Neural cell (in vitro differentiated cells): ENCODE data around the gene MTHFD1L. TPM values are rescaled to one million over a fixed set of nuclear protein-coding genes. Genes with fewer than 3 reads are reported as not detected.
A peak's percentile ranks its signal among the peaks of the same experiment; 100 is the strongest.

Source experiments
- H2AFZ ChIP-seq: fragments of 200-600, 300-800 bp; sonication (generic), shearing (Covaris generic); 2 replicates; pipeline ENCODE4 v1.6.0; 2014; ENCODE audit warnings: low read depth, mild to moderate bottlenecking, antibody characterized with exemption, low read length, moderate library complexity
- H3F3A ChIP-seq: fragments of 200-600 bp; shearing (Covaris generic); 2 replicates; pipeline ENCODE4 v1.6.1; 2016; ENCODE audit warnings: mild to moderate bottlenecking, moderate library complexity, mixed read lengths, antibody characterized with exemption, low read length; ENCODE audit not compliant: insufficient read depth, poor library complexity, severe bottlenecking
- H3K27ac ChIP-seq: fragments of 200-600, 300-800 bp; sonication (generic), shearing (Covaris generic); 2 replicates; pipeline ENCODE4 v1.5.1; 2014; ENCODE audit warnings: mild to moderate bottlenecking, low read length, moderate library complexity
- H3K27me3 ChIP-seq: fragments of 300-800, 200-600 bp; sonication (generic), shearing (Covaris generic); 2 replicates; pipeline ENCODE4 v1.6.0; 2014; ENCODE audit warnings: mild to moderate bottlenecking, low read depth, low read length, moderate library complexity; ENCODE audit not compliant: insufficient read depth
- H3K36me3 ChIP-seq: fragments of 300-800, 200-600 bp; sonication (generic), shearing (Covaris generic); 2 replicates; pipeline ENCODE4 v1.5.1; 2014; ENCODE audit warnings: mild to moderate bottlenecking, antibody characterized with exemption, low read length, moderate library complexity; ENCODE audit not compliant: insufficient read depth
- H3K4me2 ChIP-seq: fragments of 300-800, 200-600 bp; sonication (generic), shearing (Covaris generic); 2 replicates; pipeline ENCODE4 v1.6.0; 2014; ENCODE audit warnings: mild to moderate bottlenecking, low read length
- H3K4me3 ChIP-seq: fragments of 300-800, 200-600 bp; sonication (generic), shearing (Covaris generic); 2 replicates; pipeline ENCODE4 v1.5.1; 2014; ENCODE audit warnings: mild to moderate bottlenecking, low read length, moderate library complexity
- H3K79me2 ChIP-seq: fragments of 200-600 bp; shearing (Covaris generic); replicated peaks from 2 replicates; pipeline ENCODE4 v1.6.0; 2014; ENCODE audit warnings: mild to moderate bottlenecking, low read length, moderate library complexity; ENCODE audit not compliant: insufficient read depth
- H3K9ac ChIP-seq: fragments of 300-800, 200-600 bp; sonication (generic), shearing (Covaris generic); 2 replicates; pipeline ENCODE4 v1.6.1; 2016; ENCODE audit warnings: mild to moderate bottlenecking, low read length, mixed read lengths
- H3K9me2 ChIP-seq: fragments of 200-600 bp; shearing (Covaris generic); 2 replicates; pipeline ENCODE4 v1.6.1; 2016; ENCODE audit warnings: mild to moderate bottlenecking, low read length, mixed read lengths; ENCODE audit not compliant: insufficient read depth
- H3K9me3 ChIP-seq: fragments of 200-600, 300-800 bp; sonication (generic), shearing (Covaris generic); 2 replicates; pipeline ENCODE4 v1.6.1; 2016; ENCODE audit warnings: mild to moderate bottlenecking, mixed run types, low read length, moderate library complexity, mixed read lengths
- H4K20me1 ChIP-seq: fragments of 200-600 bp; shearing (Covaris generic); 2 replicates; pipeline ENCODE4 v1.6.1; 2016; ENCODE audit warnings: mild to moderate bottlenecking, mixed run types; ENCODE audit not compliant: insufficient read depth
- EP300 ChIP-seq: fragments of 450-650 bp; conservative IDR thresholded peaks from 2 replicates; pipeline ENCODE4 v1.6.1; 2014; ENCODE audit warnings: antibody characterized with exemption, mild to moderate bottlenecking, moderate library complexity; ENCODE audit not compliant: poor library complexity, severe bottlenecking
- EZH2 ChIP-seq: fragments of 200-600, 300-800 bp; shearing (Covaris generic), sonication (generic); IDR thresholded peaks from 2 replicates; pipeline ENCODE4 v1.6.1; 2014; ENCODE audit warnings: antibody characterized with exemption, low read length, borderline replicate concordance, mild to moderate bottlenecking; ENCODE audit not compliant: insufficient read depth, poor library complexity, severe bottlenecking
- MXI1 ChIP-seq: fragments of 450-650 bp; conservative IDR thresholded peaks from 2 replicates; pipeline ENCODE4 v1.6.1; 2014; ENCODE audit warnings: antibody characterized with exemption, mild to moderate bottlenecking; ENCODE audit not compliant: poor library complexity, severe bottlenecking
- POLR2AphosphoS5 ChIP-seq: IDR thresholded peaks from 2 replicates; pipeline ENCODE4 v1.6.1; 2012
- RAD21 ChIP-seq: fragments of 450-650 bp; conservative IDR thresholded peaks from 2 replicates; pipeline ENCODE4 v1.6.1; 2014; ENCODE audit warnings: antibody characterized with exemption, mild to moderate bottlenecking, moderate library complexity
- SMC3 ChIP-seq: fragments of 450-650 bp; conservative IDR thresholded peaks from 2 replicates; pipeline ENCODE4 v1.6.1; 2014; ENCODE audit warnings: antibody characterized with exemption, mild to moderate bottlenecking, moderate library complexity; ENCODE audit not compliant: poor library complexity
- TAF1 ChIP-seq: IDR thresholded peaks from 2 replicates; pipeline ENCODE4 v1.6.1; 2012; ENCODE audit warnings: low read depth
- polyA plus RNA-seq: library from polyadenylated mRNA; depleted of rRNA; stranded (reverse); fragments of >200 nt; gene quantifications from 2 replicates; pipeline ENCODE4 v1.2.3, GENCODE V29; 2014
- TF ChIP-seq, protein P1 (sequence below): fragments of 450-650 bp; IDR thresholded peaks from 2 replicates; pipeline ENCODE4 v1.5.1; 2014; ENCODE audit warnings: antibody characterized with exemption, mild to moderate bottlenecking, moderate library complexity; ENCODE audit not compliant: poor library complexity, severe bottlenecking
- TF ChIP-seq, protein P2 (sequence below): IDR thresholded peaks from 2 replicates; pipeline ENCODE4 v1.6.1; 2012; ENCODE audit warnings: borderline replicate concordance

MTHFD1L gene
- polyA plus RNA-seq, 1 donor from 2014 or later, result 6.3 TPM

DNA sequence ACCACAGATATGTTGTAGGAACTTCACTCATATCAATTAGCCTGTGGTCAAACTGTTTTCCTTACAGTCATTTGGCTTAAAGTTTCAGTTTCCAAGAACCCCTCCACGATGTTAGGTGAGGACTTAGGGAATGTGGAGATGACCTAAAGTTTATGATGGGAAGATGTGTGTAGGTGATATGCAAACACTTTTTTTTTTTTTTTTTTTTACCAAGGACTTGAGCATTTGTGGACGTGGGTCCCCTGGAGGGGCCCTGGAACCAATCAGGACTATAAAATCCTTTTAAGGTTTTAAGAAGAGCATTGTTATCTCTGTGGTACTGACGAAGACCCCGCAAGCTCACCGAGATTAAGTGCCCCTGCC is 478 bp upstream of the MTHFD1L start:
- no peak for TF ChIP-seq TAF1
- no peak for TF ChIP-seq MXI1
- TF ChIP-seq, protein P1, sequence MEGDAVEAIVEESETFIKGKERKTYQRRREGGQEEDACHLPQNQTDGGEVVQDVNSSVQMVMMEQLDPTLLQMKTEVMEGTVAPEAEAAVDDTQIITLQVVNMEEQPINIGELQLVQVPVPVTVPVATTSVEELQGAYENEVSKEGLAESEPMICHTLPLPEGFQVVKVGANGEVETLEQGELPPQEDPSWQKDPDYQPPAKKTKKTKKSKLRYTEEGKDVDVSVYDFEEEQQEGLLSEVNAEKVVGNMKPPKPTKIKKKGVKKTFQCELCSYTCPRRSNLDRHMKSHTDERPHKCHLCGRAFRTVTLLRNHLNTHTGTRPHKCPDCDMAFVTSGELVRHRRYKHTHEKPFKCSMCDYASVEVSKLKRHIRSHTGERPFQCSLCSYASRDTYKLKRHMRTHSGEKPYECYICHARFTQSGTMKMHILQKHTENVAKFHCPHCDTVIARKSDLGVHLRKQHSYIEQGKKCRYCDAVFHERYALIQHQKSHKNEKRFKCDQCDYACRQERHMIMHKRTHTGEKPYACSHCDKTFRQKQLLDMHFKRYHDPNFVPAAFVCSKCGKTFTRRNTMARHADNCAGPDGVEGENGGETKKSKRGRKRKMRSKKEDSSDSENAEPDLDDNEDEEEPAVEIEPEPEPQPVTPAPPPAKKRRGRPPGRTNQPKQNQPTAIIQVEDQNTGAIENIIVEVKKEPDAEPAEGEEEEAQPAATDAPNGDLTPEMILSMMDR, result no peak
- TF ChIP-seq, protein P2, sequence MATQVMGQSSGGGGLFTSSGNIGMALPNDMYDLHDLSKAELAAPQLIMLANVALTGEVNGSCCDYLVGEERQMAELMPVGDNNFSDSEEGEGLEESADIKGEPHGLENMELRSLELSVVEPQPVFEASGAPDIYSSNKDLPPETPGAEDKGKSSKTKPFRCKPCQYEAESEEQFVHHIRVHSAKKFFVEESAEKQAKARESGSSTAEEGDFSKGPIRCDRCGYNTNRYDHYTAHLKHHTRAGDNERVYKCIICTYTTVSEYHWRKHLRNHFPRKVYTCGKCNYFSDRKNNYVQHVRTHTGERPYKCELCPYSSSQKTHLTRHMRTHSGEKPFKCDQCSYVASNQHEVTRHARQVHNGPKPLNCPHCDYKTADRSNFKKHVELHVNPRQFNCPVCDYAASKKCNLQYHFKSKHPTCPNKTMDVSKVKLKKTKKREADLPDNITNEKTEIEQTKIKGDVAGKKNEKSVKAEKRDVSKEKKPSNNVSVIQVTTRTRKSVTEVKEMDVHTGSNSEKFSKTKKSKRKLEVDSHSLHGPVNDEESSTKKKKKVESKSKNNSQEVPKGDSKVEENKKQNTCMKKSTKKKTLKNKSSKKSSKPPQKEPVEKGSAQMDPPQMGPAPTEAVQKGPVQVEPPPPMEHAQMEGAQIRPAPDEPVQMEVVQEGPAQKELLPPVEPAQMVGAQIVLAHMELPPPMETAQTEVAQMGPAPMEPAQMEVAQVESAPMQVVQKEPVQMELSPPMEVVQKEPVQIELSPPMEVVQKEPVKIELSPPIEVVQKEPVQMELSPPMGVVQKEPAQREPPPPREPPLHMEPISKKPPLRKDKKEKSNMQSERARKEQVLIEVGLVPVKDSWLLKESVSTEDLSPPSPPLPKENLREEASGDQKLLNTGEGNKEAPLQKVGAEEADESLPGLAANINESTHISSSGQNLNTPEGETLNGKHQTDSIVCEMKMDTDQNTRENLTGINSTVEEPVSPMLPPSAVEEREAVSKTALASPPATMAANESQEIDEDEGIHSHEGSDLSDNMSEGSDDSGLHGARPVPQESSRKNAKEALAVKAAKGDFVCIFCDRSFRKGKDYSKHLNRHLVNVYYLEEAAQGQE, result no peak
- TF ChIP-seq EZH2, result no peak
- no peak for TF ChIP-seq POLR2AphosphoS5
- Histone ChIP-seq H3K36me3 (no peaks in the 10 kb centered on the region), H3K79me2 (no peaks in the 10 kb centered on the region), H3K9me3 (no peaks in the 10 kb centered on the region), H4K20me1 (no peaks in the 10 kb centered on the region), H2AFZ (peak overlapping the region; percentile 68), H3F3A (peaks cover 7% of the 10 kb centered on the region), H3K9ac (peak overlapping the region; percentile 92), H3K4me2 (peak overlapping the region; percentile 65), H3K27ac (peak overlapping the region; percentile 31), H3K27me3 (no peaks in the 10 kb centered on the region), H3K9me2 (no peaks in the 10 kb centered on the region), H3K4me3 (peak overlapping the region; percentile 92)

DNA sequence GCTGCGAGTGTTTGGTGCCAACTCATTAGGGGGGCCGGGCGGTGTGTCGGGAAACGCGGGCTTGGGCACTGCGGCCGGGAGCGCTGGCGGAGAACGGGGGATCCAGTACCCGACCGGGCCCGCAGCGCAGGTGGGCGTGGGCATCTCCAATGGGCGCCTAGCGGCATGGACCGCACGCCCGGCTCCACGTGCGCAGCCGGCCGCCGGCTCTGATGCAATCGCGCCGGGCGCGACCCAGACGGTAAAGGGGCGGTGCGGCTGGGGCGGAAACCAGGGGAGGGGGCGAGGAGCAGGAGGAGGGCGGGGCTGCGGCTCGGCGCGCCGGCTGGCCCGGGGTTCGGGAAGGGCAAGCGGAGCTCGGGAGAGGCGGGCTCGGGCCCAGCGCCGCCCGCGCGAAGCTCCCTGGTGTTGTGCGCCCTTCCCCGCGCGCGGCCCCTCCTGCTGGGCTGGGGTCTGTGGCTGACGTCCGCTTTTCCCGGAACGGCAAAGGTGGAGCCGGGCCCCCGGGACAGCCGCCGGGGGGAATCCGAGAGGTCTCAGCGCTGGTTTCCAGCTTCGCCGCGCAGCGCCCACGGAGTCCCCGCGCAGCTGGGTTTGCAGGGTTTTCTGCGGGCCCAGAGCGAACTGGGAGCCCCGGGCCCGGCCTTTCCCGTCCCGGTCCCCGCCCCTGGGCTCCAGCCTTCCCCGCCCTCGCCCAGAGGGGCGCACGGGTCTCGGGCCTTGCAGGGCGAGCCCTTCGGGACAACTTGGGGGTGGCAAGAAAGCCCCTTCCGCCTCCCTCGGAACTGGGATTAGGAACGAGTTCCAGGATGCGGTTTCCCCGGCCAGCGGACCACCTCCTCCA is 867 bp downstream of the MTHFD1L start:
- peak; percentile 100 for TF ChIP-seq MXI1
- no peak for TF ChIP-seq EZH2
- TF ChIP-seq, protein P1, result no peak
- no peak for TF ChIP-seq TAF1
- TF ChIP-seq, protein P2, result no peak
- no peak for TF ChIP-seq RAD21
- TF ChIP-seq SMC3, result no peak
- TF ChIP-seq POLR2AphosphoS5, result peak; percentile 85
- TF ChIP-seq EP300, result peak; percentile 16
- peak overlapping the region; percentile 92 for H3K4me3 ChIP-seq
- no peaks in the 10 kb centered on the region for H4K20me1 ChIP-seq
- H3K9ac ChIP-seq, result peak overlapping the region; percentile 92
- H3K9me3 ChIP-seq, result no peaks in the 10 kb centered on the region
- no peaks in the 10 kb centered on the region for H3K36me3 ChIP-seq
- no peaks in the 10 kb centered on the region for H3K27me3 ChIP-seq
- H3K4me2 ChIP-seq, result peak overlapping the region; percentile 55
- peaks cover 7% of the 10 kb centered on the region for H3F3A ChIP-seq
- H3K79me2 ChIP-seq, result no peaks in the 10 kb centered on the region
- H3K9me2 ChIP-seq, result no peaks in the 10 kb centered on the region
- H2AFZ ChIP-seq, result peak overlapping the region; percentile 75
- peak overlapping the region; percentile 89 for H3K27ac ChIP-seq
